Measurements from ENCODE around the gene MID2. TPM values are rescaled to one million over a fixed set of nuclear protein-coding genes. Genes with fewer than 3 reads are reported as not detected.
"Not testable (repeated sequence)": the region's sequence is repeated elsewhere in the genome, so short reads cannot be mapped to it uniquely, and the experiment has no call there.

The MID2 gene
- polyA plus RNA-seq, 4 donors: 10.9 to 13.0 (median 11.9) TPM

DNA sequence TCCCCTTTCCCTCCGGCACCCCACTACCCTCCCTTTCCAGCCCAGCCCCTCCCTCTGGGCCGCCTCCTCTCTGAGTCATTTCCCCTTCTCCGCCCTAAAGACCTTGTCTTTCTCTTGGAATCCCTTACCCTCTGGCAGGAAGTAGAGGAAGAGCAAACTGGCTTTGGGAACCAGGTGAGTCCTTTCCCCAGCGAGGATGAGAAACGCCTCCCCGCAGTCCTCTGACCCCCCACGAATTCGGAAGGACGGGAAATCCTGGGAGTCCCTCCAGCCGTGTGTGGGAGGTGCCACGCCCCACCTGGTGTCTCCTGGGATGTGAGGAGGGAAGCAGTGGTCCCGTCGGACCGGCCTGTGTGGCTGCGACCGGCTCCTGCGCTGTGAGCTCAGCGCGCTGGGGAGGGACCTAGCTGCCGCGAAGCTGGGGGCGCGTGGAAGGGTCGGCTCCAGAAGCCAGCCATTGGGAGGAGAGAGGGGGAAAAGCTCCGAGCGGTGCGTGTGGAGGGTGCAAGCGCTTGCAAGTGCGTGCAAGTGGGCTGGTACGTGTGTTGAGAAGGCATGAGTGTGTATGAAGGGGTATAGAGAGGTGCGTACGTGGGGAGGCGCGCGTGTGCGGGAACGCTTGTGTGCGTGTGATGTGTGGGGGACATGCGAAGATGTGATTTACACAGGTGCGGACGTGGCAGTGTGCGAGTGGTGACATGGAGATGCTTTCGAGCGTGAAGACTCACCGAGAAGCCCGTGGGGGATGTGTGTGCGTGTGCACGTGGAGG, 110.2 kb downstream of the MID2 start:
- DNase-seq (ENCODE audit: low read depth in 4 of 4, low spot score in 3 of 4): no peak

DNA sequence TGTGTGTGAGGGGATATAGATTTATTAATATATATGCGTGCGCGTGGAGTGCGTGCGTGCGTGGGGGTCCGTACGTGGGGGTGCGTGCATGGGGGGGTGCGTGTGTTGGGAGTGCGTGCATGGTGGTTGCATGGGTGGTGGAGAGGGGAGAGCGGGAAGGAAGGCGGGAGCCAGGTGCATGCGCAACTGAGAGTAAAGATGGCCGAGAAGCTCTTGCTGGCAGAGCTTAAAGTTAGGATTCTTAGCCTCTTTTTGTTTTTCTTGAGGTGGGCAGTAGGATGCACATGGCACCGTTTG, 110.7 kb downstream of the MID2 start:
- DNase-seq (ENCODE audit: low read depth in 4 of 4, low spot score in 3 of 4): no peak

DNA sequence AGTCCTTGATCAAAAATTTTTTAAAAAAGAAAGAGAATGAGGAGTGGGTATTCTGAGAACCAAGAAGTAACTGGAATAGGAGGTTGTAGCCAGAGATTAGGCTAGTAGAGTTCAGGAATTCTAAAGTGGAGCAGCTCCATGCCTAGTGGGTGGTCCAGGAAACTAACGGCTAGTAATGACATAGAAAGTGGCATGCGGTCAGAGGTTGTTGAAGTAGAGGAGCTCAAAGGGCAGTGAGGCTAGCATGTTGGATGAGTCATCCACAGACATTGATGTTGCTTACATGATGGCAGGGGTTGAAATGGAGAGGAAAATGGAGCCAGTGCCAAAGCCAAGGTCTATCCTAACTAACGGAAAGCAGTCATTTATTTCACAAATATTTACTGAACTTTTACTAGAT, 114.4 kb downstream of the MID2 start:
- DNase-seq (ENCODE audit: low read depth in 4 of 4, low spot score in 3 of 4): no peak

DNA sequence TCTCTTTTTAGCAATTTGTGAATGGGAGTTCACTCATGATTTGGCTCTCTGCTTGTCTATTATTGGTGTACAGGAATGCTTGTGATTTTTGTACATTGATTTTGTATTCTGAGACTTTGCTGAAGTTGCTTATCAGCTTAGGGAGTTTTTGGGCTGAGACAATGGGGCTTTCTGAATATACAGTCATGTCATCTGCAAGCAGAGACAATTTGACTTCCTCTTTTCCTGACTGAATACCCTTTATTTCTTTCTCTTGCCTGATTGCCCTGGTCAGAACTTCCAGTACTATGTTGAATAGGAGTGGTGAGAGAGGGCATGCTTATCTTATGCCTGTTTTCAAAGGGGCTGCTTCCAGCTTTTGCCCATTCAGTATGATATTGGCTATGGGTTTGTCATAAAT, 129.7 kb downstream of the MID2 start:
- not testable (repeated sequence) for DNase-seq (ENCODE audit: low read depth in 4 of 4, low spot score in 3 of 4)

DNA sequence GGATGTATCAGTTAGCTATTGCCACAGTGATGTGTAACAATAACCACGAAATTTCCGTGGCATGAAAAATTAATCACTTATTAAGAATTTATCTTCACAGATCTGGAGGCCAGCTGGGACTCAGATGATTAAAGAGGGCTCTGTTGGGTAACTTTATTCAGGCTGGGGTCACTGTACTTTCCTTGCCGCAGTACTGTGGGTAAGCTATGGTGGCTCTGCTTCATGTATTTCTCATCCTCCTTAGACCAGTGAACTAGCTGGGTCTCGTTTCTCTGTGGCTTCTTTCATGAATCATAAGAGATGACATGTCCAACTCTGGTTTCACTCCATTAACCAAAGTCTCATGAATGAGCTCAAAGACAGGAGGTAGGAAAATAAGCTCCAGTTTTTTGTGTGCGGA, 143.0 kb downstream of the MID2 start:
- no peak for DNase-seq (ENCODE audit: low read depth in 4 of 4, low spot score in 3 of 4)

DNA sequence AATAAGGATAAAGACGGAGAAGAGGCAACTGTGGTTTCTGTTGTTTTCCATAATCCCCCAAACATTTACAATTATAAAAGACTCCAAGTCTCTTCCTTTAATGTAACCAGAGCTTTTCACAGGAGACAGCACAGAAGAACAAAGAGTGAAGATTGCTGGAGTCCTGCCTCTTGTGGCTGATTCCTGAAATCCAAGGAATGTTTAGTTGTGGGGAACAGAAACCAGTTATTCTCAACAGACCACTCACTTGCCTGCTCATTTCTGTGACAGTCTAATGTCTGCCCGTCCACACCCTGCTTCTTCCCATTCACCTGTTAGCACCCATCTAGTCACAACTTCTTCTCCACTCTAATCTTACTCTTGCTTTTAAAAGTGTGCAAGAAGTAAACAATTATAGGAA, 144.4 kb downstream of the MID2 start:
- DNase-seq (ENCODE audit: low read depth in 4 of 4, low spot score in 3 of 4): no peak

DNA sequence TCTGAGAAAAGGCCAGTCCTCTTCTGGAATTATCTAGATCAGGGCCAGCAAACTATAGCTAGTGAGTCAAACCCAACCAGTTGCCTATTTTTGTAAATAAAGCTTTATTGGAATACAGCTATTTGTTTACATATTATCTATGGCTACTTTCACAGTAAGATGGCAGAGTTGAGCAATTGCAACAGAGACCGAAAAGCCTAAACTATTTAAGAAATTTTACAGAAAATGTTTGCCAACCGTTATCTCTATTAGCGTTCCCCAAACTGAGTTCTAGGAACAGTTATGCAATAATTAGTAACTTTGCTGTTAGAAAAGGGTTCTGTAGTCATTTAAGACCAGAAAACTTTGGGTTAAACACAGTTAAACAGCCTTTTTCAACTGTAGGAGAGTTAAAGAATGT, 146.0 kb downstream of the MID2 start:
- no peak for DNase-seq (ENCODE audit: low read depth in 4 of 4, low spot score in 3 of 4)

Other genes with a start within 250 kb of the MID2 start
- gene PRPS1, start 197.4 kb upstream of the MID2 start, polyA plus RNA-seq (ENCODE audit: insufficient read length in 4 of 4): 10 to 100 TPM; 52.6 to 56.6 (median 55.3) TPM
- gene TSC22D3, start 50.1 kb upstream of the MID2 start, polyA plus RNA-seq (ENCODE audit: insufficient read length in 4 of 4): 100 to 1,000 TPM; 124 to 136 (median 130) TPM
- under 1 TPM in 2 of 4 donors, not detected in 2; 0.05 to 0.08 TPM for gene NCBP2L, start 48.1 kb upstream of the MID2 start, polyA plus RNA-seq (ENCODE audit: insufficient read length in 4 of 4)
- not detected for gene TEX13B, start 156.5 kb downstream of the MID2 start, polyA plus RNA-seq (ENCODE audit: insufficient read length in 4 of 4)
- gene VSIG1, start 219.2 kb downstream of the MID2 start, polyA plus RNA-seq (ENCODE audit: insufficient read length in 4 of 4): 1 to 10 TPM in 2 of 4 donors, under 1 TPM in 2; 0.69 to 1.3 (median 0.97) TPM